GM23338 (cell line): Measurements from ENCODE around the gene ALG6. TPM values are rescaled to one million over a fixed set of nuclear protein-coding genes. Genes with fewer than 3 reads are reported as not detected.

ENCODE experiments used
- ATAC-seq: fragments of 200-7000 bp; cut with Tn5 transposase; 3 replicates; pipeline ENCODE4 v1.9.1; 2020
- DNase-seq: peaks from one replicate; pipeline ENCODE4 v3.0.0-alpha.2; 2015; ENCODE audit warnings: low spot score
- H2AFZ ChIP-seq: fragments of 200-600 bp; sonication (generic); 2 replicates; pipeline ENCODE4 v1.8.0; 2016; ENCODE audit warnings: antibody characterized with exemption, mild to moderate bottlenecking, moderate library complexity
- H3F3A ChIP-seq: fragments of 200-600 bp; sonication (generic); replicated peaks from 2 replicates; pipeline ENCODE4 v1.8.0; 2017; ENCODE audit warnings: antibody characterized with exemption, mixed run types, low read depth
- H3K27ac ChIP-seq: fragments of 200-600 bp; sonication (generic); 2 replicates; pipeline ENCODE4 v1.6.1; 2016; ENCODE audit warnings: low read depth
- H3K27me3 ChIP-seq: fragments of 200-600 bp; sonication (generic); 2 replicates; pipeline ENCODE4 v1.8.0; 2016; ENCODE audit warnings: mild to moderate bottlenecking, mixed run types, moderate library complexity; ENCODE audit not compliant: insufficient read depth
- H3K36me3 ChIP-seq: fragments of 200-600 bp; sonication (generic); 2 replicates; pipeline ENCODE4 v1.8.0; 2016; ENCODE audit warnings: mild to moderate bottlenecking; ENCODE audit not compliant: insufficient read depth
- H3K4me1 ChIP-seq: fragments of 200-600 bp; sonication (generic); 2 replicates; pipeline ENCODE4 v1.8.0; 2016; ENCODE audit warnings: mild to moderate bottlenecking, moderate library complexity; ENCODE audit not compliant: insufficient read depth
- H3K4me2 ChIP-seq: fragments of 200-600 bp; sonication (generic); 2 replicates; pipeline ENCODE4 v1.7.1; 2017; ENCODE audit warnings: mixed run types
- H3K4me3 ChIP-seq: fragments of 200-600 bp; sonication (generic); 2 replicates; pipeline ENCODE4 v1.6.1; 2016; ENCODE audit warnings: mixed run types
- H3K79me2 ChIP-seq: fragments of 200-600 bp; sonication (generic); replicated peaks from 2 replicates; pipeline ENCODE4 v1.8.0; 2017; ENCODE audit warnings: mild to moderate bottlenecking; ENCODE audit not compliant: insufficient read depth
- H3K9me2 ChIP-seq: fragments of 200-600 bp; sonication (generic); 2 replicates; pipeline ENCODE4 v1.8.0; 2017; ENCODE audit not compliant: insufficient read depth
- H4K20me1 ChIP-seq: fragments of 200-600 bp; sonication (generic); replicated peaks from 2 replicates; pipeline ENCODE4 v1.8.0; 2017; ENCODE audit warnings: mild to moderate bottlenecking; ENCODE audit not compliant: insufficient read depth
- H3K27ac Mint-ChIP-seq: 2 replicates; pipeline ENCODE4 v1.8.0; 2020; ENCODE audit warnings: inconsistent platforms, mild to moderate bottlenecking, moderate library complexity, mixed read lengths
- H3K27me3 Mint-ChIP-seq: 3 replicates; pipeline ENCODE4 v1.8.0; 2022; ENCODE audit warnings: low read depth, mild to moderate bottlenecking, moderate library complexity, mixed read lengths, inconsistent platforms; ENCODE audit not compliant: insufficient read depth, poor library complexity
- H3K36me3 Mint-ChIP-seq: 3 replicates; pipeline ENCODE4 v1.8.0; 2021; ENCODE audit warnings: low read depth, mild to moderate bottlenecking, inconsistent platforms, moderate library complexity, mixed read lengths
- H3K4me1 Mint-ChIP-seq: 3 replicates; pipeline ENCODE4 v1.8.0; 2020; ENCODE audit warnings: mild to moderate bottlenecking, inconsistent platforms, mixed read lengths
- H3K4me3 Mint-ChIP-seq: 3 replicates; pipeline ENCODE4 v1.8.0; 2021; ENCODE audit warnings: moderate library complexity, mild to moderate bottlenecking, inconsistent platforms, mixed read lengths
- H3K9me3 Mint-ChIP-seq: 3 replicates; pipeline ENCODE4 v1.8.0; 2020; ENCODE audit warnings: moderate library complexity, mild to moderate bottlenecking, inconsistent platforms, mixed read lengths
- EZH2phosphoT487 ChIP-seq: fragments of 200-600 bp; sonication (generic); IDR thresholded peaks from one replicate; pipeline ENCODE4 v1.8.1; 2018; ENCODE audit warnings: antibody characterized with exemption; ENCODE audit not compliant: unreplicated experiment
- JUNB ChIP-seq: IDR thresholded peaks from one replicate; pipeline ENCODE4 v1.6.1; 2016; ENCODE audit warnings: antibody characterized with exemption; ENCODE audit not compliant: unreplicated experiment
- NANOG ChIP-seq: IDR thresholded peaks from 2 replicates; pipeline ENCODE4 v1.6.1; 2016; ENCODE audit warnings: antibody characterized with exemption, borderline replicate concordance
- POLR2AphosphoS5 ChIP-seq: IDR thresholded peaks from 2 replicates; pipeline ENCODE4 v1.6.1; 2016; ENCODE audit warnings: antibody characterized with exemption, low read depth
- STAT1 ChIP-seq: IDR thresholded peaks from one replicate; pipeline ENCODE4 v1.6.1; 2016; ENCODE audit warnings: antibody characterized with exemption; ENCODE audit not compliant: unreplicated experiment
- ZNF114 ChIP-seq: fragments of 250-450 bp; sonication (Bioruptor Pico); IDR thresholded peaks from 2 replicates; pipeline ENCODE4 v1.5.0; 2020; ENCODE audit warnings: mild to moderate bottlenecking, moderate library complexity
- ZNF331 ChIP-seq: fragments of 250-450 bp; sonication (Bioruptor Pico); IDR thresholded peaks from 2 replicates; pipeline ENCODE4 v1.5.0; 2020; ENCODE audit warnings: low read depth, mild to moderate bottlenecking, moderate library complexity
- long read RNA-seq: library from polyadenylated mRNA; unstranded; transcript quantifications from one replicate; pipeline ENCODE4 v2.0.0, GENCODE V29; 2020; ENCODE audit not compliant: unreplicated experiment
- polyA plus RNA-seq: library from polyadenylated mRNA; unstranded; fragments of >200 nt; fragmentation: Nextera tagmentation; extraction: Ambion mirVana; gene quantifications from 2 replicates; pipeline ENCODE4 v1.2.1, GENCODE V29; 2016
- total RNA-seq: library from RNA; depleted of rRNA; stranded (reverse); fragments of >200 nt; shearing (Covaris generic); gene quantifications from 2 replicates; pipeline ENCODE4 v1.2.3, GENCODE V29; 2014; rRNA removed
- TF ChIP-seq, protein P1 (sequence below), 2 experiments: fragments of 200-600 bp in 1 of 2; sonication (generic) in 1 of 2; conservative IDR thresholded peaks; 2 replicates each; pipeline versions ENCODE4 v1.5.1 to v1.6.1; 2016 to 2017; ENCODE audit warnings: antibody characterized with exemption in 2 of 2, low read depth in 2 of 2, mild to moderate bottlenecking in 2 of 2, moderate library complexity in 1 of 2
- TF ChIP-seq, protein P2 (sequence below): IDR thresholded peaks from one replicate; pipeline ENCODE4 v1.6.1; 2018; ENCODE audit warnings: antibody characterized with exemption; ENCODE audit not compliant: unreplicated experiment

Gene ALG6
- total RNA-seq = 34.6 and 42.1 TPM in 2 replicates
- polyA plus RNA-seq = 19.7 and 24.1 TPM in 2 replicates
- long read RNA-seq, transcript ALG6-202 (15 exons, 3,371 nt) = major isoform, 19 of 21 reads
- long read RNA-seq, partial matches to known transcripts = 0 of 21 reads
- long read RNA-seq, other reads (novel, unspliced or antisense) = 2 of 21 reads

- Histone ChIP-seq H3K4me2 (peak within 1 kb of the TSS; percentile 90), H3K27me3 (peaks cover 9% of the 10 kb centered on the region), H3K36me3 (0 out of 2 replicates have a peak, but pooled peaks cover 5% of the 10 kb centered on the region), H3K79me2 (0 out of 2 replicates have a peak, but pooled peaks cover 4% of the 10 kb centered on the region), H4K20me1 (no peaks in the 10 kb centered on the region), H3K27ac (peak within 1 kb of the TSS; percentile 55; the same call in 1 of the 2 replicates), H3K4me1 (peaks cover 18% of the 10 kb centered on the region), H3K9me2 (no peaks in the 10 kb centered on the region; the same call in 1 of the 2 replicates), H3K4me3 (peak within 1 kb of the TSS; percentile 97), H3F3A (peaks cover 19% of the 10 kb centered on the region), H2AFZ (peak within 1 kb of the TSS; percentile 97)
- H3K4me1 Mint-ChIP-seq = peaks cover 23% of the 10 kb centered on the region
- DNase-seq (peak; percentile 99), ATAC-seq (peak; percentile 96)
- no peaks in the 10 kb centered on the region for H3K9me3 Mint-ChIP-seq
- H3K4me3 Mint-ChIP-seq = peak within 1 kb of the TSS; percentile 96
- H3K27me3 Mint-ChIP-seq = peaks cover 4% of the 10 kb centered on the region
- TF ChIP-seq, protein P1, sequence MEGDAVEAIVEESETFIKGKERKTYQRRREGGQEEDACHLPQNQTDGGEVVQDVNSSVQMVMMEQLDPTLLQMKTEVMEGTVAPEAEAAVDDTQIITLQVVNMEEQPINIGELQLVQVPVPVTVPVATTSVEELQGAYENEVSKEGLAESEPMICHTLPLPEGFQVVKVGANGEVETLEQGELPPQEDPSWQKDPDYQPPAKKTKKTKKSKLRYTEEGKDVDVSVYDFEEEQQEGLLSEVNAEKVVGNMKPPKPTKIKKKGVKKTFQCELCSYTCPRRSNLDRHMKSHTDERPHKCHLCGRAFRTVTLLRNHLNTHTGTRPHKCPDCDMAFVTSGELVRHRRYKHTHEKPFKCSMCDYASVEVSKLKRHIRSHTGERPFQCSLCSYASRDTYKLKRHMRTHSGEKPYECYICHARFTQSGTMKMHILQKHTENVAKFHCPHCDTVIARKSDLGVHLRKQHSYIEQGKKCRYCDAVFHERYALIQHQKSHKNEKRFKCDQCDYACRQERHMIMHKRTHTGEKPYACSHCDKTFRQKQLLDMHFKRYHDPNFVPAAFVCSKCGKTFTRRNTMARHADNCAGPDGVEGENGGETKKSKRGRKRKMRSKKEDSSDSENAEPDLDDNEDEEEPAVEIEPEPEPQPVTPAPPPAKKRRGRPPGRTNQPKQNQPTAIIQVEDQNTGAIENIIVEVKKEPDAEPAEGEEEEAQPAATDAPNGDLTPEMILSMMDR (conservative IDR thresholded peaks at IDR 0.05; ENCODE audit: low read depth in 2 of 2) = peak in 1 of 2 experiments; percentile 30; a peak in 1 of 4 replicates
- peak; percentile 94 for TF ChIP-seq POLR2AphosphoS5
- TF ChIP-seq JUNB = no peak
- TF ChIP-seq ZNF114 (CRISPR knock-in tag) = no peak
- no peak for TF ChIP-seq NANOG
- TF ChIP-seq ZNF331 (CRISPR knock-in tag) = no peak
- TF ChIP-seq EZH2phosphoT487 = no peak
- no peak for TF ChIP-seq STAT1
- TF ChIP-seq, protein P2, sequence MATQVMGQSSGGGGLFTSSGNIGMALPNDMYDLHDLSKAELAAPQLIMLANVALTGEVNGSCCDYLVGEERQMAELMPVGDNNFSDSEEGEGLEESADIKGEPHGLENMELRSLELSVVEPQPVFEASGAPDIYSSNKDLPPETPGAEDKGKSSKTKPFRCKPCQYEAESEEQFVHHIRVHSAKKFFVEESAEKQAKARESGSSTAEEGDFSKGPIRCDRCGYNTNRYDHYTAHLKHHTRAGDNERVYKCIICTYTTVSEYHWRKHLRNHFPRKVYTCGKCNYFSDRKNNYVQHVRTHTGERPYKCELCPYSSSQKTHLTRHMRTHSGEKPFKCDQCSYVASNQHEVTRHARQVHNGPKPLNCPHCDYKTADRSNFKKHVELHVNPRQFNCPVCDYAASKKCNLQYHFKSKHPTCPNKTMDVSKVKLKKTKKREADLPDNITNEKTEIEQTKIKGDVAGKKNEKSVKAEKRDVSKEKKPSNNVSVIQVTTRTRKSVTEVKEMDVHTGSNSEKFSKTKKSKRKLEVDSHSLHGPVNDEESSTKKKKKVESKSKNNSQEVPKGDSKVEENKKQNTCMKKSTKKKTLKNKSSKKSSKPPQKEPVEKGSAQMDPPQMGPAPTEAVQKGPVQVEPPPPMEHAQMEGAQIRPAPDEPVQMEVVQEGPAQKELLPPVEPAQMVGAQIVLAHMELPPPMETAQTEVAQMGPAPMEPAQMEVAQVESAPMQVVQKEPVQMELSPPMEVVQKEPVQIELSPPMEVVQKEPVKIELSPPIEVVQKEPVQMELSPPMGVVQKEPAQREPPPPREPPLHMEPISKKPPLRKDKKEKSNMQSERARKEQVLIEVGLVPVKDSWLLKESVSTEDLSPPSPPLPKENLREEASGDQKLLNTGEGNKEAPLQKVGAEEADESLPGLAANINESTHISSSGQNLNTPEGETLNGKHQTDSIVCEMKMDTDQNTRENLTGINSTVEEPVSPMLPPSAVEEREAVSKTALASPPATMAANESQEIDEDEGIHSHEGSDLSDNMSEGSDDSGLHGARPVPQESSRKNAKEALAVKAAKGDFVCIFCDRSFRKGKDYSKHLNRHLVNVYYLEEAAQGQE = no peak
- H3K27ac Mint-ChIP-seq = peak within 1 kb of the TSS; percentile 89
- H3K36me3 Mint-ChIP-seq = peaks cover 7% of the 10 kb centered on the region
These were observed at the start of gene ALG6 for GRCh38 chr1:63367215-63368103. Gene ALG6 (plus strand): TSS chr1:63367627. CDS start chr1:63370978, 3,351 bp downstream.
